Vagina (tissue), 2 donors: ENCODE results near the gene CDKL5. TPM values are rescaled to one million over a fixed set of nuclear protein-coding genes. Genes with fewer than 3 reads are reported as not detected.

Experiments
- DNase-seq, 2 donors: peaks; one replicate each; pipeline ENCODE4 v3.0.0-alpha.2; 2017; ENCODE audit errors: extremely low spot score in 2 of 2
- H3K27ac ChIP-seq: fragments of 200-600 bp; sonication (generic); one replicate; pipeline ENCODE4 v1.5.1; 2019
- H3K27me3 ChIP-seq: fragments of 200-600 bp; sonication (generic); one replicate; pipeline ENCODE4 v1.5.1; 2019
- H3K36me3 ChIP-seq, 2 donors: fragments of 200-600 bp; sonication (generic); one replicate each; pipeline ENCODE4 v1.5.1; 2017 to 2019
- H3K4me1 ChIP-seq: fragments of 200-600 bp; sonication (generic); one replicate; pipeline ENCODE4 v1.5.1; 2019
- H3K4me3 ChIP-seq, 2 donors: fragments of 200-600 bp; sonication (generic); 1 replicate in 1 of 2; 2 replicates in 1 of 2; pipeline ENCODE4 v1.5.1; 2016 to 2019
- H3K9me3 ChIP-seq: fragments of 200-600 bp; sonication (generic); one replicate; pipeline ENCODE4 v1.5.1; 2019
- POLR2A ChIP-seq, 2 donors: fragments of 450-650 bp; IDR thresholded peaks; one replicate each; pipeline ENCODE4 v1.6.1; 2017; ENCODE audit warnings: antibody characterized with exemption in 2 of 2, mild to moderate bottlenecking in 2 of 2, moderate library complexity in 2 of 2
- POLR2AphosphoS5 ChIP-seq, 2 donors: sonication (generic); formaldehyde crosslinking; IDR thresholded peaks; one replicate each; pipeline ENCODE4 v1.9.0; 2017; ENCODE audit warnings: antibody characterized with exemption in 2 of 2, mild to moderate bottlenecking in 2 of 2, low read depth in 1 of 2; ENCODE audit not compliant: insufficient read depth in 1 of 2
- intact Hi-C: fragments of 100-400 bp; cut with DNase I; formaldehyde crosslinking; loops from one replicate; pipeline ENCODE4 v1.15.1; 2023
- total RNA-seq: library from RNA; depleted of rRNA; stranded (reverse); fragments of >200 nt; gene quantifications from one replicate; pipeline ENCODE4 v1.2.3, GENCODE V29; 2016
- TF ChIP-seq, protein P1 (sequence below), 3 experiments: fragments of 450-650 bp in 2 of 3; fragments of 200-600 bp in 1 of 3; sonication (generic) in 1 of 3; IDR thresholded peaks; one replicate each; pipeline ENCODE4 v1.5.1; 2017 to 2019; ENCODE audit warnings: antibody characterized with exemption in 3 of 3, mild to moderate bottlenecking in 2 of 3, moderate library complexity in 2 of 3

The CDKL5 gene
- total RNA-seq, 1 donor from 2014 or later = 9.1 TPM

DNA sequence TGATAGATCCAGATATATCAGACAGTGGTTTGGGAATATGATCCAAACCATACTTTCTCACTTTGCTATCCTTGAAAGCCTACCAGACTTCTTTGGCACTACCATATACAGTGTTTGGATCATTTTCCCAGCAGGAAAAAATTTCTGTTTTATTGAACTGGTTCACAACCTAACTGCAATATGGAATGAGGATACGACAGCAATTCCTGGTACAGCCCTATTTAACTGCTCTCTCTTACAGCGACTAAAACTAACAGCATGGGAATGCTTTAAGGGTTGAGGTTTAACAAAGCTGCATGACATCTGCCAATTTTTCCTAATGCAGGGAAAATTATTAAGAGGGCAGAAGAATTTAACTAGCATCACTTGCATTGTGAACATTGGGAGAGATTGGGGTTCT is 199.2 kb downstream of the CDKL5 start:
- TF ChIP-seq POLR2AphosphoS5 (IDR thresholded peaks at IDR 0.05; ENCODE audit: insufficient read depth in 1 of 2, low read depth in 1 of 2) = no peak
- TF ChIP-seq, protein P1, sequence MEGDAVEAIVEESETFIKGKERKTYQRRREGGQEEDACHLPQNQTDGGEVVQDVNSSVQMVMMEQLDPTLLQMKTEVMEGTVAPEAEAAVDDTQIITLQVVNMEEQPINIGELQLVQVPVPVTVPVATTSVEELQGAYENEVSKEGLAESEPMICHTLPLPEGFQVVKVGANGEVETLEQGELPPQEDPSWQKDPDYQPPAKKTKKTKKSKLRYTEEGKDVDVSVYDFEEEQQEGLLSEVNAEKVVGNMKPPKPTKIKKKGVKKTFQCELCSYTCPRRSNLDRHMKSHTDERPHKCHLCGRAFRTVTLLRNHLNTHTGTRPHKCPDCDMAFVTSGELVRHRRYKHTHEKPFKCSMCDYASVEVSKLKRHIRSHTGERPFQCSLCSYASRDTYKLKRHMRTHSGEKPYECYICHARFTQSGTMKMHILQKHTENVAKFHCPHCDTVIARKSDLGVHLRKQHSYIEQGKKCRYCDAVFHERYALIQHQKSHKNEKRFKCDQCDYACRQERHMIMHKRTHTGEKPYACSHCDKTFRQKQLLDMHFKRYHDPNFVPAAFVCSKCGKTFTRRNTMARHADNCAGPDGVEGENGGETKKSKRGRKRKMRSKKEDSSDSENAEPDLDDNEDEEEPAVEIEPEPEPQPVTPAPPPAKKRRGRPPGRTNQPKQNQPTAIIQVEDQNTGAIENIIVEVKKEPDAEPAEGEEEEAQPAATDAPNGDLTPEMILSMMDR (IDR thresholded peaks at IDR 0.05) = no peak
- no peak for TF ChIP-seq POLR2A (IDR thresholded peaks at IDR 0.05)
- H3K27ac ChIP-seq = no peak overlapping the region
- no peak overlapping the region for H3K4me3 ChIP-seq
- DNase-seq = no peak
- intact Hi-C loops = no loop called here
- H3K36me3 ChIP-seq = no peaks in the 10 kb centered on the region
- H3K9me3 ChIP-seq = no peaks in the 10 kb centered on the region
- H3K4me1 ChIP-seq = no peaks in the 10 kb centered on the region
- no peaks in the 10 kb centered on the region for H3K27me3 ChIP-seq

- intact Hi-C loops = no loop called here
- Histone ChIP-seq H3K4me3 (no peak overlapping the region), H3K9me3 (no peaks in the 10 kb centered on the region), H3K4me1 (no peaks in the 10 kb centered on the region), H3K27me3 (no peaks in the 10 kb centered on the region), H3K36me3 (no peaks in the 10 kb centered on the region), H3K27ac (no peak overlapping the region)
- no peak for DNase-seq
- no peak for TF ChIP-seq POLR2A (IDR thresholded peaks at IDR 0.05)
- TF ChIP-seq, protein P1 (IDR thresholded peaks at IDR 0.05) = no peak
- TF ChIP-seq POLR2AphosphoS5 (IDR thresholded peaks at IDR 0.05; ENCODE audit: insufficient read depth in 1 of 2, low read depth in 1 of 2) = no peak
Observed at GRCh38 chrX:18630934-18631333, 205.5 kb downstream of the CDKL5 start.

DNA sequence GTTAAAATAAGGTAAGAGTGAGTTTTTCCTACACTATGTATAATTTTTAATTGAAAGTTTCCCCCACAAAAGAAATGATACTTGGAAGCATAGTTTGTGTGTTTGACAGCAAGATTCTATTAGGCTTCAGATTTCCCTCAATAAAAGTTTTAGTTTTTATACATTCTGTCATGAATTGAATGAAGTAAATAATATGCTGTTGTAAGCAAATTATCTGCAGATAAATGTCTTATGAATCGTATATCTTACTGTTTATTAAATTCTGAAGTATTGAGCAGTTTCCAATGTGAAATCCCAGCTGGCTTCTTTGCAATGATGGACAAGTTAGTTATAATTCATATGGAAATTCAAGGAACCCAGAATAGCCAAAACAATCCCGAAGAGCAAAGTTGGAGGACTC is 213.0 kb downstream of the CDKL5 start:
- Histone ChIP-seq H3K36me3 (no peaks in the 10 kb centered on the region), H3K27ac (no peak overlapping the region), H3K4me1 (no peaks in the 10 kb centered on the region), H3K27me3 (no peaks in the 10 kb centered on the region), H3K4me3 (no peak overlapping the region), H3K9me3 (no peaks in the 10 kb centered on the region)
- DNase-seq = no peak
- intact Hi-C loops = no loop called here
- TF ChIP-seq, protein P1 (IDR thresholded peaks at IDR 0.05) = no peak
- TF ChIP-seq POLR2A (IDR thresholded peaks at IDR 0.05) = no peak
- TF ChIP-seq POLR2AphosphoS5 (IDR thresholded peaks at IDR 0.05; ENCODE audit: insufficient read depth in 1 of 2, low read depth in 1 of 2) = no peak

DNA sequence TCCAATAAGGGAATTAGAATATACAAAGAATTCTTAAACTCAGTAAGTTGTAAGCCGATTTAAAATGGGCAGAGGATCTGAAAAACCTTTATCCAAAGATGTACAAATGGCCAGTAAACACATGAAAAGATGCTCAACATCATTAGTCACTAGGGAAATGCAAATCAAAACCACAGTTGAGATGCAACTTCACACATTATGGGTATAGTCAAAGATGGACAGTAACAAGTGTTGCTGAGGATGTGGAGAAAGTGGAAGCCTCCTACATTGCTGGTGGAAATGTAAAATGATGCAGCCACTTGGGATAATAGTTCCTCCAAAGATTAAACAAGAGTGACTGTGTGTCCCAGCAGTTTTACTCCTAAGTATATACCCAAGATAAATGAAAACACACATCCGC is 213.9 kb downstream of the CDKL5 start:
- TF ChIP-seq POLR2AphosphoS5 (IDR thresholded peaks at IDR 0.05; ENCODE audit: insufficient read depth in 1 of 2, low read depth in 1 of 2) (no peak), POLR2A (IDR thresholded peaks at IDR 0.05) (no peak)
- TF ChIP-seq, protein P1 (IDR thresholded peaks at IDR 0.05) = no peak
- H3K9me3 ChIP-seq = no peaks in the 10 kb centered on the region
- H3K4me3 ChIP-seq = no peak overlapping the region
- H3K36me3 ChIP-seq = no peaks in the 10 kb centered on the region
- DNase-seq = no peak
- H3K4me1 ChIP-seq = no peaks in the 10 kb centered on the region
- intact Hi-C loops = no loop called here
- no peak overlapping the region for H3K27ac ChIP-seq
- H3K27me3 ChIP-seq = no peaks in the 10 kb centered on the region

DNA sequence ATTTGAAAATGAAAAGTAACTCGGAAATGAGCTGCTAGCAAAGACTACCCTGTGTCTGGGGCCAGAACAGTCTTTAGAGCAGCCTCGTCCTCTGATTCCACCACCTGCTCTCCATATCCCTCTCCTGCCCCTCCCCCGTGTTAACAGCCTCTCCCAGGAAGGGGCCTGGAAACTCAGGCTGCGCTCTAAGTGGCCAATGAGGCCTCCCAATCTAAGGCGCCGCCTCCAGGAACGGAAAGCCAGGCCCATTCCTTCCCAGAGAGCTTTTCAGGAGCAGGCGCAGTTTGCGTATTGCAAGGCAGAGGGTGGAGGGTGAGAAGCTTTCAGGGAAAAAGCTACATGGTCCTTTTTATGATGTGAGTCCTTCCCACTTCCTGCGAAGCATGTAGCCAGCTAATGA is 215.3 kb downstream of the CDKL5 start:
- no peak for DNase-seq
- Histone ChIP-seq H3K9me3 (no peaks in the 10 kb centered on the region), H3K4me1 (no peaks in the 10 kb centered on the region), H3K27ac (no peak overlapping the region), H3K27me3 (no peaks in the 10 kb centered on the region), H3K36me3 (no peaks in the 10 kb centered on the region), H3K4me3 (no peak overlapping the region)
- TF ChIP-seq, protein P1 (IDR thresholded peaks at IDR 0.05) = no peak
- TF ChIP-seq POLR2A (IDR thresholded peaks at IDR 0.05) = no peak
- no peak for TF ChIP-seq POLR2AphosphoS5 (IDR thresholded peaks at IDR 0.05; ENCODE audit: insufficient read depth in 1 of 2, low read depth in 1 of 2)
- intact Hi-C loops = no loop called here
